Right lobe of liver (tissue), 4 donors: ENCODE data around the gene MTARC1.

Experiments used
- POLR2A ChIP-seq: fragments of 450-650 bp; IDR thresholded peaks from one replicate; pipeline ENCODE4 v1.6.1; 2017; ENCODE audit warnings: antibody characterized with exemption, mild to moderate bottlenecking
- TF ChIP-seq, protein P1 (sequence below), 4 donors: fragments of 200-600 bp in 3 of 4; fragments of 450-650 bp in 1 of 4; IDR thresholded peaks; one replicate each; pipeline versions ENCODE4 v1.5.1 to v1.8.0; 2016 to 2022; ENCODE audit warnings: antibody characterized with exemption in 4 of 4, mild to moderate bottlenecking in 2 of 4
- donor health status: DM: no; HTN: no; CAD: no.
- donor health status: DM: no; HTN: no; CAD: no.
- donor health status: DM: no; HTN: yes; CAD: no.

DNA sequence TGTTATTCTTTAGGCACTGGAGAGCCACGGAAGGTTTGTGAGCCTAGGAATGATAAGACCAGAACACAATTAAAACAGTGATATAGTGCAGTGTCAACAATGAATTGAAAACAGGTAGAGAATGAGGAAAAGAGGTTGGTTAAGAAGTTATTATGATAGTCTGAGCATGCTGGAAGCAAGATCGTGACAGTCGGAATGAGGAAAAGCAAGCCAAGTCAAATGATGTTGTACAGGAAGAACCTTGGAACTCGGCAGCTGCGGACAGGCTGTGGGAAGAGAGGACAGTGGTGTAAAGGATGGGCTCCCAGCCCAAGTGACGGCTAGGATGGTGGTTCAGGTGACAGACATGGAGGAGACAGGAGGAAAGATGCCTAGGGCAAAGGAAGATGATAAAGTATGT is 25.6 kb downstream of the MTARC1 start:
- TF ChIP-seq, protein P1, sequence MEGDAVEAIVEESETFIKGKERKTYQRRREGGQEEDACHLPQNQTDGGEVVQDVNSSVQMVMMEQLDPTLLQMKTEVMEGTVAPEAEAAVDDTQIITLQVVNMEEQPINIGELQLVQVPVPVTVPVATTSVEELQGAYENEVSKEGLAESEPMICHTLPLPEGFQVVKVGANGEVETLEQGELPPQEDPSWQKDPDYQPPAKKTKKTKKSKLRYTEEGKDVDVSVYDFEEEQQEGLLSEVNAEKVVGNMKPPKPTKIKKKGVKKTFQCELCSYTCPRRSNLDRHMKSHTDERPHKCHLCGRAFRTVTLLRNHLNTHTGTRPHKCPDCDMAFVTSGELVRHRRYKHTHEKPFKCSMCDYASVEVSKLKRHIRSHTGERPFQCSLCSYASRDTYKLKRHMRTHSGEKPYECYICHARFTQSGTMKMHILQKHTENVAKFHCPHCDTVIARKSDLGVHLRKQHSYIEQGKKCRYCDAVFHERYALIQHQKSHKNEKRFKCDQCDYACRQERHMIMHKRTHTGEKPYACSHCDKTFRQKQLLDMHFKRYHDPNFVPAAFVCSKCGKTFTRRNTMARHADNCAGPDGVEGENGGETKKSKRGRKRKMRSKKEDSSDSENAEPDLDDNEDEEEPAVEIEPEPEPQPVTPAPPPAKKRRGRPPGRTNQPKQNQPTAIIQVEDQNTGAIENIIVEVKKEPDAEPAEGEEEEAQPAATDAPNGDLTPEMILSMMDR (IDR thresholded peaks at IDR 0.05) = no peak
- no peak for TF ChIP-seq POLR2A
